OCI-LY3 (cell line): ENCODE data around the gene LRP6.

Experiments used
- H2AFZ ChIP-seq: fragments of 200-600, 300-600 bp; shearing (Covaris generic); 2 replicates; pipeline ENCODE4 v1.6.0; 2014; ENCODE audit warnings: antibody characterized with exemption, low read depth, low read length
- H3K27ac ChIP-seq: fragments of 200-600, 300-600 bp; sonication (generic); 2 replicates; pipeline ENCODE4 v1.5.1; 2014; ENCODE audit warnings: mild to moderate bottlenecking, low read length, moderate library complexity, mixed read lengths
- H3K27me3 ChIP-seq: fragments of 200-600, 300-600 bp; sonication (generic); 2 replicates; pipeline ENCODE4 v1.6.1; 2014; ENCODE audit warnings: low read depth, low read length, mixed read lengths
- H3K36me3 ChIP-seq: fragments of 200-600, 300-600 bp; sonication (generic); replicated peaks from 2 replicates; pipeline ENCODE3; 2014; ENCODE audit warnings: low read depth, low read length, mixed read lengths
- H3K4me1 ChIP-seq: fragments of 300-600, 200-600 bp; sonication (generic); 2 replicates; pipeline ENCODE4 v1.6.1; 2014; ENCODE audit warnings: low read length, mixed read lengths
- H3K4me2 ChIP-seq: fragments of 200-600, 300-600 bp; sonication (generic); 2 replicates; pipeline ENCODE4 v1.6.1; 2014; ENCODE audit warnings: low read length, mixed read lengths
- H3K4me3 ChIP-seq: fragments of 300-600, 200-600 bp; sonication (generic); 2 replicates; pipeline ENCODE4 v1.5.1; 2014; ENCODE audit warnings: antibody characterized with exemption, mild to moderate bottlenecking, low read length, moderate library complexity
- H3K79me2 ChIP-seq: fragments of 300-600, 200-600 bp; shearing (Covaris generic); 2 replicates; pipeline ENCODE4 v1.6.1; 2014; ENCODE audit warnings: mild to moderate bottlenecking, low read length, mixed read lengths
- H3K9ac ChIP-seq: fragments of 300-600, 200-600 bp; shearing (Covaris generic); 2 replicates; pipeline ENCODE4 v1.6.0; 2014; ENCODE audit warnings: mild to moderate bottlenecking, low read length, moderate library complexity
- H3K9me3 ChIP-seq: fragments of 200-600, 300-600 bp; shearing (Covaris generic); 2 replicates; pipeline ENCODE4 v1.6.1; 2014; ENCODE audit warnings: low read length, mixed read lengths; ENCODE audit not compliant: insufficient read depth
- H4K20me1 ChIP-seq: fragments of 200-600, 300-600 bp; sonication (generic); 2 replicates; pipeline ENCODE4 v1.6.1; 2016; ENCODE audit warnings: low read length, mixed read lengths; ENCODE audit not compliant: insufficient read depth
- EZH2phosphoT487 ChIP-seq: fragments of 200-600 bp; shearing (Covaris generic); IDR thresholded peaks from 2 replicates; pipeline ENCODE4 v1.6.1; 2018; ENCODE audit warnings: antibody characterized with exemption, mixed run types, low read depth
- TF ChIP-seq, protein P1 (sequence below): fragments of 200-600, 300-600 bp; sonication (generic); IDR thresholded peaks from 2 replicates; pipeline ENCODE4 v1.5.1; 2014; ENCODE audit warnings: antibody characterized with exemption, low read length, low read depth

The LRP6 gene

DNA sequence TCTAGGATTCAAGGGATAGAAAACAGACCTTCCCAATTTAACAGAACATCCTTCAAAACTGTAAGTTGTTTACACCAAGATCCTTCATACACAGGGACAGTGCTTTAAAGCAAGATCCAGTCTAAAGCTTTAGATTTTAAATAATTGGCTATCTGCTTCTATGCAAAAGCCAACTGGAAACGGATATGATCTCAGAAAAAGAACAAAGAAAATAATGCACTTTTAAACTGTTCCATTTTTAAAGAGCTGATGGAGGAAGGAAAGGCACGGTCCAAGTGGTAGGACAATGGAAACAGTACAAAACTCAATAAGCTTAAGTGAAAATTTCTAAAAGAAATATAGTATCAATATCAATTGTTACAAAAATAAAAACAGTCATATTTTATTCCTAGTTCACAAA, 27.7 kb downstream of the LRP6 start:
- H3K4me2 ChIP-seq = no peak overlapping the region
- H3K27me3 ChIP-seq = peaks cover 3% of the 10 kb centered on the region; the same call in 1 of the 2 replicates
- peaks cover 3% of the 10 kb centered on the region for H3K36me3 ChIP-seq
- no peak overlapping the region for H3K4me3 ChIP-seq
- no peak overlapping the region for H3K27ac ChIP-seq
- peaks cover 37% of the 10 kb centered on the region for H3K79me2 ChIP-seq
- no peaks in the 10 kb centered on the region for H3K9me3 ChIP-seq
- H3K4me1 ChIP-seq = peaks cover 30% of the 10 kb centered on the region
- no peak overlapping the region for H2AFZ ChIP-seq
- peaks cover 11% of the 10 kb centered on the region; the same call in 1 of the 2 replicates for H4K20me1 ChIP-seq
- no peak for TF ChIP-seq EZH2phosphoT487
- TF ChIP-seq, protein P1, sequence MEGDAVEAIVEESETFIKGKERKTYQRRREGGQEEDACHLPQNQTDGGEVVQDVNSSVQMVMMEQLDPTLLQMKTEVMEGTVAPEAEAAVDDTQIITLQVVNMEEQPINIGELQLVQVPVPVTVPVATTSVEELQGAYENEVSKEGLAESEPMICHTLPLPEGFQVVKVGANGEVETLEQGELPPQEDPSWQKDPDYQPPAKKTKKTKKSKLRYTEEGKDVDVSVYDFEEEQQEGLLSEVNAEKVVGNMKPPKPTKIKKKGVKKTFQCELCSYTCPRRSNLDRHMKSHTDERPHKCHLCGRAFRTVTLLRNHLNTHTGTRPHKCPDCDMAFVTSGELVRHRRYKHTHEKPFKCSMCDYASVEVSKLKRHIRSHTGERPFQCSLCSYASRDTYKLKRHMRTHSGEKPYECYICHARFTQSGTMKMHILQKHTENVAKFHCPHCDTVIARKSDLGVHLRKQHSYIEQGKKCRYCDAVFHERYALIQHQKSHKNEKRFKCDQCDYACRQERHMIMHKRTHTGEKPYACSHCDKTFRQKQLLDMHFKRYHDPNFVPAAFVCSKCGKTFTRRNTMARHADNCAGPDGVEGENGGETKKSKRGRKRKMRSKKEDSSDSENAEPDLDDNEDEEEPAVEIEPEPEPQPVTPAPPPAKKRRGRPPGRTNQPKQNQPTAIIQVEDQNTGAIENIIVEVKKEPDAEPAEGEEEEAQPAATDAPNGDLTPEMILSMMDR = no peak
- H3K9ac ChIP-seq = no peak overlapping the region

DNA sequence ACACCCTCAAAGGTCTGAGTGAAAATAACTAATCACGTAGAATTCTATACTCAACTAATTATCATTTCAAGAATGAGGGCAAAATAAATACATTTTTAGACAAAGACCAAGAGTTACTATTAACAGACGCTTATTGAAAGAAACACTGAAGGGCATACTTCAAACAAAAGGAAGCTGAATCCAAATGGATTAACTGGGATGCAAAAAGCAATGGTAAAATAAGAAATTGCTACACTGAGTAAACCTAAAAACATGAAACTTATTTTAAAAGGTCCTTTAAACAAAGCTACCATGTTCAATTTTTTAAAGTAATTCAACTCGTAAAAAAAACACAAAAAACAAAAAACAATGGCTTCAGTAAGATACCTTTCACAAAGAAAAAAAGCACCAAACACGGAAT, 28.2 kb downstream of the LRP6 start:
- H3K4me3 ChIP-seq = no peak overlapping the region
- peaks cover 37% of the 10 kb centered on the region for H3K79me2 ChIP-seq
- no peaks in the 10 kb centered on the region for H3K36me3 ChIP-seq
- H3K4me1 ChIP-seq = peaks cover 30% of the 10 kb centered on the region
- H3K9me3 ChIP-seq = no peaks in the 10 kb centered on the region
- peaks cover 11% of the 10 kb centered on the region; the same call in 1 of the 2 replicates for H4K20me1 ChIP-seq
- no peak overlapping the region for H3K4me2 ChIP-seq
- H3K9ac ChIP-seq = no peak overlapping the region
- no peak overlapping the region for H2AFZ ChIP-seq
- no peak overlapping the region for H3K27ac ChIP-seq
- peaks cover 3% of the 10 kb centered on the region; the same call in 1 of the 2 replicates for H3K27me3 ChIP-seq
- no peak for TF ChIP-seq EZH2phosphoT487
- TF ChIP-seq, protein P1 = no peak

DNA sequence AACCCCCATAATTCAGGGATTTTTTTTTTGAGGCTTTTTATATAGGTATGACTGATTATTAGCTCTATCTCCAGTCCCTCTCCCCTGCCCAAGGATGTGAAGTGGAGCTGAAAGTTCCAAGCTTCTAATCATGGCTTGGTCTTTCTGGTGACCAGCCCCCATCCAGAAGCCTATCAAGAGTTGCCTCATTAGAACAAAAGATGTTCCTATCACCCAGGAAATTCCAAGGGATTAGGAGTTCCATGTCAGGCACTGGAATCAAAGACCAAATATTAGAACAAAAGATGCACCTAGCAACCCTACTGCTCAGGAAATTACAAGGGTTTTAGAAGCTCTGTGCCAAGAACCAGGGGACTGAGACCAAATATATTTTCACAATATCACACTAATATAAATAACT, 29.9 kb downstream of the LRP6 start:
- H3K27ac ChIP-seq = no peak overlapping the region
- peaks cover 19% of the 10 kb centered on the region for H3K4me1 ChIP-seq
- H3K9ac ChIP-seq = no peak overlapping the region
- H3K9me3 ChIP-seq = no peaks in the 10 kb centered on the region
- H3K4me3 ChIP-seq = no peak overlapping the region
- H3K36me3 ChIP-seq = no peaks in the 10 kb centered on the region
- H4K20me1 ChIP-seq = peaks cover 7% of the 10 kb centered on the region; the same call in 1 of the 2 replicates
- TF ChIP-seq, protein P1 = no peak
- TF ChIP-seq EZH2phosphoT487 = no peak
- H3K4me2 ChIP-seq = no peak overlapping the region
- H3K27me3 ChIP-seq = peaks cover 3% of the 10 kb centered on the region; the same call in 1 of the 2 replicates
- H2AFZ ChIP-seq = no peak overlapping the region
- peaks cover 37% of the 10 kb centered on the region for H3K79me2 ChIP-seq

DNA sequence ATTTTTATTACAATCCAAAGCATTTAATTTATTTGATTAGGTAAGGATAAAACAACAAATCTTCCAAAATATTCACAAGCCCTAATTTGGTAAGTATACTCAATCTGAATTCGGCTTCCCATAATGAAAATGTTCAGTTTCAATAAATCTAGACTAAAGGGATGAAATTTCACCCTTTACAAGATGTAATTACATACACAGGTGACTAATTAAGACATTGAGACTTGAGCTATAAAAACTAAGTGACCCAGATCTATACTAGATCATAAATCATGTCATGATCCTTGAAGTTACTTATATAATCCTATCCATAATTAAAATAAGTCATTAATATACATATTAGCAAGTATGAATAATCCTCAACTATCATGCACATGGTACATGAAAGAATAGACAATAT, 36.6 kb downstream of the LRP6 start:
- no peak overlapping the region for H3K27ac ChIP-seq
- no peak overlapping the region for H3K9ac ChIP-seq
- H3K79me2 ChIP-seq = peaks cover 36% of the 10 kb centered on the region
- peaks cover 3% of the 10 kb centered on the region for H3K36me3 ChIP-seq
- H4K20me1 ChIP-seq = peaks cover 8% of the 10 kb centered on the region
- H2AFZ ChIP-seq = no peak overlapping the region
- no peak overlapping the region for H3K4me3 ChIP-seq
- peaks cover under 1% of the 10 kb centered on the region for H3K4me1 ChIP-seq
- H3K9me3 ChIP-seq = no peaks in the 10 kb centered on the region
- TF ChIP-seq, protein P1 = no peak
- no peak for TF ChIP-seq EZH2phosphoT487
- no peak overlapping the region for H3K4me2 ChIP-seq
- H3K27me3 ChIP-seq = peaks cover 5% of the 10 kb centered on the region; the same call in 1 of the 2 replicates
